HG02884 (cell line): ENCODE data around the gene C4orf46.

Source experiments
- ATAC-seq: cut with Tn5 transposase; IDR thresholded peaks from one replicate; pipeline ENCODE4 v1.9.1; 2021; ENCODE audit warnings: mild to moderate bottlenecking, moderate library complexity; ENCODE audit not compliant: unreplicated experiment

The C4orf46 gene

GRCh38 chr4:158656439-158656838 is 15.2 kb downstream of the C4orf46 start:
- ATAC-seq: no peak

GRCh38 chr4:158652920-158653319 is 18.8 kb downstream of the C4orf46 start:
- ATAC-seq: peak; percentile 59

DNA sequence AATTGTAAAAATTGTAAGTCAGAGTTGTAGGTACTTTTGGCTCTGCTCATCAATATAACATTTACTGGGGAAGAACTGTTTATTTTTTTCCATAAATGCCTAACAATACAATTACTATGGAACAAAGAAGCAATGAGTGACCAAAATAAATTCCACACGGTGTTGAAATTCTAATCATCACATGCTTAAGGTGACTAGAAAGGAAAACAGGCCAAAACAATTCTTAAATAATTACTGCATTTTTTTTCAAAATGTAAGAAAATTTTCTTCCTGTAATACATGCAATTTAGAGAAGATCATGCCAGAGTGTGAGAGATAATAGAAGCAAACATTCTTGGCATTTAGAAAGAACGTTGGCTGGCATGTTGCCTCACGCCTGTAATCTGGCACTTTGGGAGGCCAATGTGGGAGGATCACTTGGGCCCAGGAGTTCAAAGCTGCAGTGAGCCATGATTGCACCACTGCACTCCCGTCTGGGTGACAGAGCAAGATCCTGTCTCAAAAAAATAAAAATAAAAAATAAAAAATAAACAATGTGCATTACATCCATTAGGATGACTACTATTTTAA is 22.5 kb downstream of the C4orf46 start:
- no peak for ATAC-seq

DNA sequence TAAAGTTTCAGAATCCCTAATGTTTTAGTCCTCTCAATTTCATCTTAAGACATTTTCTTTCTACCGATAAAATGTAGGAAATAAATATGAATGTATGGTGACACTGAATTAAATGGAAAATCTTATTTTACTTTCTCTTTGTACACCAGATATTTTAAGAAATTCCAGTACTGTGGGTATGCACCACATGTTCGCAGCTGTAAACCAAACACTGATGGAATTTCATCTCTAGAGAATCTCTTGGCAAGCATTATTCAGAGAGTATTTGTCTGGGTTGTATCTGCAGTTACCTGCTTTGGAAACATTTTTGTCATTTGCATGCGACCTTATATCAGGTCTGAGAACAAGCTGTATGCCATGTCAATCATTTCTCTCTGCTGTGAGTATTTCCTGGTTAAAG is 26.9 kb downstream of the C4orf46 start:
- ATAC-seq: no peak

DNA sequence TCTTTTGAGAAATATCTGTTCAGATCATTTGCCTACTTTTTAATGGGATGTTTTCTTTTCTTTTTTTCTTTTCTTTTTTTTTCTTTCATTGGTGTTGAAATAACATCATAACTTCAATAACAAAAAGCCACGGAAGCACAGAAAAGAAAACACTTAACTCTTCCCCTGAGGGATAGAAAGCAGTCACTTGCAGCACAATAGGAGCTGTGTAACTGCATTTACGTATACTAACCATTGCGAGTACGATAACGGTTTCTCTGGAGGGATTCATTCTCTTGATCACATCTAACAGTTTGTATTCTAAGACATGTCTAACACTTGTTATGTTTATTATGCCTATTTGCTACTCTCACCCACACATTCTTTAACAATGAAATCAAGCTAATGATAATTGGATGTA is 27.3 kb downstream of the C4orf46 start:
- no peak for ATAC-seq

GRCh38 chr4:158636619-158637018 is 35.1 kb downstream of the C4orf46 start:
- ATAC-seq: no peak

DNA sequence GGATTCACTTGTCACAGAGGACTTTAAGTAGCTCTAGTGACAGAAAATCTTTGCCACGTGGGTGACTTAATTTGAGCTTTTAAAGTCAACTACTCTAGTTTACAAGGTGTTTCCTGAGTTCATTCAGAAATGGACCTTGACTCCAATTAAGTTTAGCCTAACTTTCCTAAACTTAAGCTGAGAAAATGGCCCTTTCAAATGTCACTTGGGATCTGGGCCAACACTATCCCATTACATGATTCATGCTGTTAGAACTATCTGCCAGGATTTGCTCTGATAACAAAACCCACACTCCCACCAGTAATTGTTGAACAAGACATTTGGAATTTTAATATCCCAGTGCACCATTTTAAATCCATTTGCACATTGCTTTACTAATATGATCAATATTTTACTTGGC is 40.8 kb downstream of the C4orf46 start:
- ATAC-seq: no peak

DNA sequence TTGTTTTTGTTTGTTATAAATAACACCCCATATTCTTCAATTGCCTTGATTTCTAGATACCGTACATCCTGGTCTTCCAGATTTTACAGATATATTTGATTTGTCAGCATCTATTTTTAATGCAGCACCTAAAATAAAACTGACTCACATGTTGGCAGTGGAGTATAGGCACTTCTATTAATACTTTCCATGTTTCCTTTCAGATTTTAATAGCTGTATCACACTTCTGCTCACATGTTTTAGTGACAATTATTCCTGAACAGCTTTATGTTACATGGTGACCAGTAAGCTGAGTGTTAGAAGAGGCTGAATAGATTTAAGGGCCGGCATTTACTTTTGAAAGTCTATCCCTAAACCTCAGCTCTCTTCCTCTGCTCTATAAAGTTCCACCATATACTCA is 46.1 kb downstream of the C4orf46 start:
- ATAC-seq: no peak

- ATAC-seq: peak; percentile 92
Observed at GRCh38 chr4:158624889-158625478, 46.7 kb downstream of the C4orf46 start.

DNA sequence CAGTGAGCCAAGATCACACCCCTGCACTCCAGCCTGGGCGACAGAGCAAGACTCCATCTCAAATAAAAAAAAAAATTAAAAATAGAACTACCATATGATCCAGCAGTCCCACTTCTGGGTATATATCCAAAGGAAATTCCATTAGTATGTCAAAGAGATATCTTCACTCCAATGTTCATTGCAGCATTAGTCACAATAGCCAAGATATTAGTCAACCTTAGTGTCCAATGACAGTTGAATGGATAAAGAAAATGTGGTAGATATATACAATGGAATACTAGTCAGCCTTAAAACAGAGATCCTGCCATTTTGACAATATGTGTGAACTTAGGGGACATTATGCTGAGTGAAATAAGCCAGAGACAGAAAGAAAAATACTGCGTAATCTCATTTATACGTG is 49.4 kb downstream of the C4orf46 start:
- no peak for ATAC-seq

GRCh38 chr4:158621729-158622128 is 50.0 kb downstream of the C4orf46 start:
- no peak for ATAC-seq

- no peak for ATAC-seq
Observed at GRCh38 chr4:158617956-158618355, 53.7 kb downstream of the C4orf46 start.
